ENCODE data around the gene TMEM141. TPM values are rescaled to one million over a fixed set of nuclear protein-coding genes. Genes with fewer than 3 reads are reported as not detected.

Gene TMEM141
- total and polyA plus RNA-seq, 2 of the 8 experiments (the other 6 are each of a cell fraction or from before 2014, with no cell fraction given) = 51.1 to 137 TPM

- TF ChIP-seq KDM1A (IDR thresholded peaks at IDR 0.05; ENCODE audit: borderline replicate concordance, low read length) = no peak
Measured at GRCh38 chr9:136804509-136805206, 13.5 kb downstream of the TMEM141 start (continued).

All from H1 (cell line).